8988T (cell line): Measurements from ENCODE around the gene WNT1.
A peak's percentile ranks its signal among the peaks of the same experiment; 100 is the strongest.

Source experiments
- DNase-seq: peaks from one replicate; pipeline ENCODE4 v3.0.0; 2011

WNT1 gene

DNA sequence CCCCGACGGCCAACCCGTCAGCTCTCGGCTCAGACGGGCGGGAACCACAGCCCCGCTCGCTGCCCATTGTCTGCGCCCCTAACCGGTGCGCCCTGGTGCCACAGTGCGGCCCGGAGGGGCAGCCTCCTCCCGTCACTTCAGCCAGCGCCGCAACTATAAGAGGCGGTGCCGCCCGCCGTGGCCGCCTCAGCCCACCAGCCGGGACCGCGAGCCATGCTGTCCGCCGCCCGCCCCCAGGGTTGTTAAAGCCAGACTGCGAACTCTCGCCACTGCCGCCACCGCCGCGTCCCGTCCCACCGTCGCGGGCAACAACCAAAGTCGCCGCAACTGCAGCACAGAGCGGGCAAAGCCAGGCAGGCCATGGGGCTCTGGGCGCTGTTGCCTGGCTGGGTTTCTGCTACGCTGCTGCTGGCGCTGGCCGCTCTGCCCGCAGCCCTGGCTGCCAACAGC lies at the start of gene WNT1:
Gene WNT1 (plus strand): TSS at position 32 of the 450 bp plus-strand sequence. CDS start 329 bp downstream, at position 361.
- peak; percentile 37 for DNase-seq

DNA sequence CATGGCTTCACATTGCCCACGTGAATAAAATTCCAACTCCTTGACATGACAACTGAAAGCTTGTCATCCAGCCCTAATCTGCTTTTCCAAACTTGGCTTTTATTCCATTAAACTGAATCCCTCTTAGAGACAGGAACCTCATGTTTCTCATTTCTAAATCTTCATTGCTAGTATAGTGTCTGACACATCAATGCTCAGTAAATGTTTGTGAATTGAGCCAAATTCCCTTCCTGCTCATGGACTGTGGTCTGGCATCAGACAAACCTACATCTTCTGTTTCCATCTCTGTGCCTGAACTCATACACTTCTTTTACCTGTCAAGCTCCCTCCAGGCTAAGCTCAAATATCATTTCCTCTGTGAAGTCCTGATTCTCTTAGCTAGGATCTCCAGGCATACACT lies 48.6 kb upstream of the WNT1 start:
- no peak for DNase-seq

DNA sequence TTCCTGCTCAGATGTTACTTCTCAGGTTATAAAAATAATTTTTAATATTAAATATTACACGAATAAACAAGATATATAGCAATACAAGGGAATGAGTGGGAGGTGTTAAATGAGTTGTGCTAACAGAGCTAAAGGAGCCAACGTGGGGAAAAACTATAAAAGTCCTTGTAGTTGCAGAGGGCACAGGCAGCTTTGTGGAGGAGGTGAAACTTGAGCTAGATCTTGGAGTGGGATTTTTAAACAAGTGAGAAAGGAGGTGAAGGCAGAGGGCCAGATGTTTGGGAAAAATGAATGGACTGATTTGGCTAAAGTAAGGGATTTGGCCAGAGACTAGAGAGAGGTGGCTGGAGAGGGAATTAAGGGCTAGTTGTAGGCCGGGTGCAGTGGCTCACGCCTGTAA lies 47.6 kb upstream of the WNT1 start:
- no peak for DNase-seq

DNA sequence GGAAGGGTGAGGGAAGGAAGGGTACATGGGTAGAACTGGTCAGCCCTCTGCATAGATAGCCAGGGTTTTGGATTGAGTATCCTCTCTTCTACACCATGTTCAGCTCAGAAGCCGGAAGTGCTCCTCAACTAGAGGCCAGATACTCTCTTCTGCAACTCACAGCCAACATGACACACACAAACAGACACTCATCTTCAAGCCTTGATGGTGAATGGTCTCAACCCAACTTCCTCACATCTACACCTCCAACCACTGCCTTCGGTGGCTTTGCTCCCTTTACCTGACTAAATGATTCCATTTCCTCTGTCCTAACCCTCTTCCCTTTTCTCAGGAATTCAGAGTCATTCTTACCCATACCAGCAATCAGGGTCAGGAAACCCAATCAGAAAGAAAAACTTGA lies 45.2 kb upstream of the WNT1 start:
- no peak for DNase-seq

DNA sequence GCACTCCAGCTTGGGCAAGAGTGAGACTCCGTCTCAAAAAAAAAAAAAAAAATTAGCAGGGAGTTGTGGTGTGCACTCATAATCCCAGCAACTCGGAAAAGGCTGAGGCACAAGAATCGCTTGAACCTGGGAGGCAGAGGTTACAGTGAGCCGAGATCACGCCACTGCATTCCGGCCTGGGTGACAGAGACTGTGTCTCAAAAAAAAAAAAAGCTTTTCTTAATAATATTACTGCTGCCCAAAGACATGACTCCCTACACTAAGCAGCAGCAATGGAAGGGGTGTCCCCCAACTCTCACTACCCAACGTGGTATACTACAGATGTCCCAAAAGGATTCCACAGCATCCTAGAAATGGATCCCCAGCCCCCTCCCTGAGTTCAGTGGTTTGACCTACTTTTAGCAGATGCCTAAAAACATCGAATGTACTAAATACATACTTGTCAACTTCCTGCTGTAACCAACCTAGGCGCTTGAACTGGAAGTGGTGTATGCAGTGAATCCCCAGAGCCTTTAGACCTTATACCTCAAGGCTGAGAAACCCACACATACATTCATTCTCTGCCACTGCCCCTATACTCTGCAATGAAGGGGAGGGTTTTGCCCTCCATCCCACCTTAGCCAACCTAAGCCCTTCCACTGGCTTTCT lies 44.3 kb upstream of the WNT1 start:
- DNase-seq: no peak

DNA sequence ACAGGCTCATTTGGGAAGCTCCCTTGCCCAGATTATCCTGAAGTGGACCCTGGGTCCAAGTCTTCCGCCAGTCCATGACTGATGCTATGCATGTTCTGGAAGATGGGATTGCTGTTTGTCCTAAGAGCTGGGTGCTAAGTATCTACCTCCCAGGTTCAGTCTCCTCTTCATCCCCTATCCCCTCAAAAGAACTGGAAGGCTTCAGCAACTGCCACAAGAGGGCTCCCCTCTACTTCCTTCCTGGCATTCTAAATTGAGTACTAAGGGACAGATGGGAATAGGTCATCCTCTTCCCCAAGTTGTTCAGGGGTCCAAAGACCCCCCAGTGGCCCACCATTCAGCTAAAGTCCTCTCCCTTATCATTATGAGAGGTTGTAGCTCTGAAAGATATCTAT lies 43.8 kb upstream of the WNT1 start:
- DNase-seq: no peak

DNA sequence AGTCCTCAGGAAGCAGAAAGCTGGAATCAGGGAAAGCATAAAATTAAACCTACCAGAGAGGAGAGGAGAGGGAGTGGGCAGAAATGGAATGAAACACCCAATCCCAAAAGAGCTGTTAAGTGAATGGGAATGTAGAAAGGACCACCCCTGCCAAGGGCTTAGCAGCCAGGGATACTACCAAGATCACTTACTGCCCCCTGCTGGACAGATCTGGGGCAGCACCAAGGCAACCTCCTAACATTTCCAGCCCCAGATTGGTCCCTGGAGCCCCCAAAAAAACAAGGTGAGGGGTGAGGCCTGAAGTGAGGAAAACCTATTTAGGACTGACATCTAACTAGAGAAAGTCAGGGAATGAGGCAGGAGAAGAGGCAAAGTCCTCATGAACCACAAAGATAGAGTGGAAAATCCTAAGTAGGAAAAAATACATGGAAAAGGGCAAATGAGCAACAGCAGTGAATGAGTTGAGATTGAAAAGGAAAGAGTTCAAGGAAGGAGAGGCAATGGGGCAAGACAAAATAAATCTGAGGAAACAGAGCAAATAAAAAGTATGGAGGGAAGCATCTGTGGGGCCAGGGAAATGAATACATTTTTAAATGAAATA lies 41.6 kb upstream of the WNT1 start:
- DNase-seq: peak; percentile 62

DNA sequence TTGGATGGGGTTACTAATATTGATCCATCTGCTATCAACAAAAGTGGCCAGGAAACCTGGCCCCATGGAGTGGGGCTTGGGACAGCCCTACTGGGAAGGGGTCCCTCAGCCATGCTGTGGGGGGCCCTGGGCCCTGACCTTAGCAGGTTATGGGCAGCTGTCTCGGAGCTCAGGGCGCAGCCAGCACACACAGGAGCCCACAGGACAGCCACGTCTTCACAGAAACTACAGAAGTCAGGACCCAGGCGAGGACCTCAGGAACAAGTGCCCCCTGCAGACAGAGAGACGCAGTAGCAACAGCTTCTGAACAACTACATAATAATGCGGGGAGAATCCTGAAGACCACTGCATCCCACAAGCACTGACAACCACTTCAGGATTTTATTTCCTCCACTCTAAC lies 41.0 kb upstream of the WNT1 start:
- DNase-seq: no peak

DNA sequence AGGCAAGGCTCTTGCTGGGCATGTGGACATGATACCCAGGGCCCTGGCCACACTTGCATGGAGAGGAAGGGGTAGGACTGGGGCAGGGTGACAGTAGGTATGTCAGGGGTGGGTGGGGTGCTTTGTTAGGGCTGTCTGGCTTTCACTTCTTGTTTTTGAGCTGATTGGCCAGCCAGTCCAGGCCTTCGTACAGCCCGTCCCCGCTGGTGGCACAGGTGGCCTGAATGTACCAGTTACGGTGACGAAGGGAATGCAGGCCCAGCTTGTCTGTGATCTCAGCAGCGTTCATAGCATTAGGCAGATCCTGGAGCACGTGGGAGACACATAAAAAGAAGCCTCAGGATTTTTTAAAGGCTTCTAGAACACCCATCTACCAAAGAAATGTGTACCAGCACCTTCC lies 39.3 kb upstream of the WNT1 start:
- no peak for DNase-seq

DNA sequence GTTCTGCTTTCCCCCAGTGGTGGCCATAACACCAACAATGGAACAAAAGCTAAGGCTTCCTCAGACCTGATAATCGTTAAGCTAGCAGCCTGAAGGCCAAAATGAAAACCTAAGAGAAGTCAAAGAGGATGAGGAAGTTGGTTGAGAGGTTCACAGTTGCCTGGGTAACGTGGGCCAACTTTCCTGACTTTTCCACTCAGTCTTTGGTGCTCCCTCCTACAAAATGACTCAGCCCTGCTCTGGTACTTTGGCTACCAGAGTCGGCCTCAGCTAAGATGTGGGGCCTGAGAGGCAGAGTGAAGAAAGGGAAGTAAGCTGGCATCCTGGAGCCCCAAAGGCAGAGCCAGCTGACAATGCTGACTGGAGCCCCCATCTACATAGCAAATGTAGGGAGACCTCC lies 37.9 kb upstream of the WNT1 start:
- no peak for DNase-seq

DNA sequence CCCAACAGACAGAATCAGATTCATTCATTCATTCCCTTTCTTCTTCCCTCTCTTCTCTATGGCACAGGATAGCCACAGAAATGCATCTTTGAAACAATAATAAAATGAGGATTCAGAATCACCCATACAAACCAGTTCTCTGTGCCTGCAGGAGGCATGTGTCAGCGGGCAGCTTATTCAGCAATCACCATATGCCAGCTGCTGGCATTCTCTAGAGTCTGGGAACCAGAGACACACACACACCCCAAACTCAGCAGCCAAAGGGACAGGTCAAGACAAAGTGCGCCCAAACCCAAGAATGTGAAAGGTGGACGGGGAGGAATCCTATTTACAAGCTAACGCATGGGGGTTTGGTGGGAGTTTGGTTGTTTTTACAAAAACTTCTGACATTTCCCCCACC lies 34.9 kb upstream of the WNT1 start:
- no peak for DNase-seq

DNA sequence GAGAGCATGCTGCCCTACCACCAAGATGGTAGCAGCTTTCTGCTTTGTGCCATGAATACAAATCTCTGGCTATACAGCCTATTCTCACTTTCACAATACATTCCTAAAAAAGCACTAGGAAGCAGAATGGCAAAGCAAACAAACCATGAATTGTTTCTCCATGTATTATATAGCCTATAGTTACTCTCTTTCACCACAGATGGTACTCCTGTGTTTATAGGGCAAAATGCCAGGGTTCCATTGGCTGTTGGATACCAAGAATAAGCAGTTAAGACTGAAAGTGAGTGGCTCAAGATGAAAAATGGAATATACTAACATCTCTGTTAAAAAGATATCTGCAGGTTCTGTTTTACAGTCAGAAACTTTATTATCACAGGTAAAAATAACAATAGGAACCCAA lies 31.9 kb upstream of the WNT1 start:
- DNase-seq: no peak

DNA sequence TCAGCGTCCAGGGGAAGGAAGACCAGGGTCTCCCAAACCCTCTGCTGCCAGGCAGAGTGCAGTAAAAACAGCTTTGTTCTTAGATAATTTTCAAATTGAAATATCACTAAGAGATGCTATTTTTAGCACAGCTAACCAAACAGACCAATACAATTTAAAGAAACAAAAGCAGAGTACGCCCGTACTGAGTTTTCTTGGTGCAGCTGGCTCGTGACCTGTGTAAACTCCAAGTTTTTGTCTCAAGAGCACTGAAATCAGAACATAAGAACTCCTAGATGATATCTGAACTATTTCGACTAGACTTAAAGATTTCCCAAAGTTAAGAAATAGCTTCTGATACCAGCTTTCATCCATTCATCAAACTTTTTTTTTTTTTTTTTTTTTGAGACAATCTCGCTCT lies 31.2 kb upstream of the WNT1 start:
- DNase-seq: no peak

DNA sequence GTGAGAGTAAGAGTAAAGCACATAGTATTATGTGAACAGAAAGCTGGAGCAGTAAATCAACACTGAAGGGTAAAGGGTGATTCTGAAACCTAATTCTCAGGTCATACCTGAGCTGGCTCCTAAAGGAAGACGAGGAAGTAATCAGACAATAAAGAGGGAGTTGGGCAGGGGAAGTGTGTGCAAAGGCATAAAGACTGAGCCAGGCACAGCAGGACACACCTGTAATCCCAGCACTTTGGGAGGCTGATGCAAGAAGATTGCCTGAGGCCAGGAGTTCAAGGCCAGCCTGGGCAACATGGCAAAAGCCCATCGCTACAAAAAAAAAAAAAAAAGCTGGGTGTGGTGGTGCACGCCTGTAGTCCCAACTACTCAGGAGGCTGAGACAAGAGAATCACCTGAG lies 30.4 kb upstream of the WNT1 start:
- DNase-seq: no peak

DNA sequence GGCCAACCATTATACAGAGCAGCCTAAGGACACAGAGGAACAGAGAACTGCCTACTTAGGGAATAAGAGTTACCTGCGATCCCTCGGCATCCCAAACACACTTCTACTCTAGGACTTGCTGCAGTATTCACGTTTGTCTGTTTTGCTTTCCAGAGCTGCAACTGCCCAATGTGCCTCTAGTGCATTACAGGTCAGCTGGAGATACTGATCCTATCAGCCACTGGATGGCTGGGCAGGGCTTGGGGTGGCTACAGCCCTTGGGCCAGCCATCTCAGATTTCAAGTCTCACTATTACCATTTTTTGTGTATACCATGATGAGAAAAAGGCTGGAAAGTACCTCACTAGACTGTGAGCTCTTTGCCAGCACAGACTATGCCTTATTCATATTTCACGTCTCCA lies 25.4 kb upstream of the WNT1 start:
- DNase-seq: no peak

DNA sequence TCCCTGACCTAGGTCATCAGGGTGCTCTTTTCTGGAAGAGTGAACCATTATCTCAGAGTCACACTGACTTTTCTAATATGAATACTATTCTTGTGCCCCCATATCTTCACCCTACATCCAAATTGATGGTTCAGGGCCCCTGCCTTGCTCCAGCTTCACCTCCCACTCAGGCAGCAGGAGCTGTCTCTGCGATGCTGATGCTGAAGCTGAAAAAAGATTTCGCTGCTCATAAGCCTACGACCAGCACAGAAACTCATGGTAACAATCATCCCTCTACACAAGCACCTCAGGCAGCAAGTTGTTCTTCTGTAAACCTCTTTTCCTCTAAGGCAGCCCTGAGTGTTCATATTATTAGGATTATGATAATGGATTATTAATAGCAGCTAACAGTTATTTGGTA lies 24.1 kb upstream of the WNT1 start:
- no peak for DNase-seq

DNA sequence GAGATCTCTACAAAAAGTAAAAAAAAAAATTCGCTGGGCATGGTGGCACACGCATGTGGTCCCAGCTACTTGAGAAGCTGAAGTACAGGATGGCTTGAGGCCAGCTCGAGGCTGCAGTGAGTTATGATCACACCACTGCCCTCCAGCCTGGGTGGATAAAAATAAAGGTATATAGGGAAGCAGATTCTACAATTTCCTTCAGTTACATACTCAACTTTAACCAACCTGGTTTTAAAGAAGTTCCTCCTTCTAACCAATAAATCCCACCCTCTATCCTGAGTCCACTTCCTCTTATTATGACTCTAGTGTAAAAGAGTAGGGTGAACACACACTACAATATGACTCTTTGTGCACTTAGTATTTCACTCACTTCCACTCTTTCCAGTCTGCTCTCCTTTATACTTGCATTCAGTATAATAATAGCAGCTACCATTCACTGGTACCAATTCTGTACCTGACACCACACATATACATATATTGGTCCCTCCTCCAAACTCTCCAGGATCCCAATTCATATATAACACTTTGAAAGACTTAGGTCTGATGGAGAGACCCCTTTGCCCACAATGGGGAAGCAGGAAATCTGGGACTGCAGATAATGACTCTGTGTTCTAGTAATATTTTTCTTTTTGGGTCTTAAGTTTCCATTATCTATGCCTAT lies 23.2 kb upstream of the WNT1 start:
- DNase-seq: no peak

DNA sequence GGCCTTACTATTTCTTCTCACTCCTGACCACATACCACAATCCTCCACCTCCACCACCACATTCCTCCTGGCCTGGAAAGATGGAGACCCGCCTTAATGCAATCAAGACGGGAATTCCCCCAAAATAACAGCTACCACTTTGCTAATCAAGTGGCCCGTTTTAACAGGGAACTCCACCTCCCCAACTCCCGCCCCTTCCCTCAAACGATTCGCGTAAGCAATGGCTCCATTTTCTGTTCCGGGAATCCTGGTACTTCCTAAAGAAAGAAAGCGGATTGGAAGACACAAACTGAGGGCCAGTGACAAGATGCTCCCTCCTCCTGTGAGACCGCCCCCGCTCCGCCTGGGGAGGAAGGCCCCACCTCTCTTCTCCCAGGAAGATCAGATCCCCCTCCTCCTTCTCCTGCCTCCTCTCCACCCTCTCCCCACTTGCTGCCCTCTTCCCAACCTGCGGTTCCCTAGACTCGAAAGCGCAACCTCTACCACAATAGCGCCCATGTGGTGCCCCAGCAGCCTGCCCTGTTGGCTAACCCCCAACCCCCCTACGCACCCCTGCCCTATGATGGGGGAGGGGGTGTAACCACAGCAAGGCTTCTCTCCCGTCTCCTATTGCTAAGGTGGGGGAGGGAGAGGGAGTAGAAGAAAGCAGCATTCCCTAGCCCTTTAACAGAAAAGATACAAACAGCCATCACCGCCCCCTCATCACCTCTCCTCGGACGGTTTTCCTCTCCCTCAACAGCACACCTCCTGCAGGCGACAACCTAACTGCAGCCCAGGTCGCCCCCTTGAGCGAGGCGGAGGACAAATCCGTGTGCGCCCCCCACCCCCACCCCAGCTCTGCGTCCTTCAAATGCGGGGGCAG lies 21.6 kb upstream of the WNT1 start:
- DNase-seq: peak; percentile 66

DNA sequence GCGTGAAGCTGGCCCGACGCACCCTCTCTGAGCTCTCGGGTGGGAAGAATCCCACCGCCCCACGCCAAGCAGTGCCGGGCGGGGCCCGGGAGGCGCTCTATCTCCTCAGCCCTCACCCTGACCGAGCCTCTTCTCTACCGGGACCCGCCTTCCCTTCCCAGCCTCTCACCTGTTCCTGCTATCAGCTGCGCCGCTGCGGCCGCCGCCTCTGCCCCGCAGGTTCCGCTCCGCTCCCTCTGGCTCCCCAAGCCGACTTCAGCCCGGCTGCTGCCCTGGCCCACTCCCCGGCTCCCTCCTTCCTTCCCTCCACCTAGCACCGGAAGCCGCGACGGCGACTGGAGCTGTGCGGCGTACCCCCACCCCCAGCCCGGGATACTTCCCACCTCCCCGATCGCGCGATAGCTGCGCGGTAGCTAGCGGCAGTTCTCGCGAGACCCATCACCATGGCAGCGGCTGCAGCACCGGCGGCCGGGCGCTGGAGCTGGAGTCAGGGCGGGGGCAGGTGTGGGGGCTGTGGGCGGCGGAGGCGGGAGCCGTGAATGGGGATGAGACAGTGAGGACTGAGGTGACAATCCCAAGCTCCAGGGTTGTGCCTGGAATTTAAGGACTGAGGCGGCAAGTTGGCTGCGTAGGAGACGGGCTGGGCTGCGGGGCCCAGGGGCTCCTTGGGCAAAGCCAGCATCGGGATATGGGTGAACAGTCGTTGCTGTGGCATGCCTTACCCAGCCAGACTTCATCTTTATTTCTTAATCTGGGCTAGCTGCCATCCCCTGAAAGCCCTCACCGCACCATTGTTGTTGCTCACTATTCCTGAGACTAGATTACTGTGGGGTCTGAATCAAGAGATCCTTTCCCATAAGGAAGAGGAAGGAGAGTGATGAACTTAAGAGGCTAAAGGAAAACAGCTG lies 20.7 kb upstream of the WNT1 start, which contains the start of gene ARF3:
Gene ARF3 (minus strand): TSS at position 347 of the 908 bp plus-strand sequence. CDS start 16,392 bp downstream, outside the sequence.
- peak; percentile 96 for DNase-seq

DNA sequence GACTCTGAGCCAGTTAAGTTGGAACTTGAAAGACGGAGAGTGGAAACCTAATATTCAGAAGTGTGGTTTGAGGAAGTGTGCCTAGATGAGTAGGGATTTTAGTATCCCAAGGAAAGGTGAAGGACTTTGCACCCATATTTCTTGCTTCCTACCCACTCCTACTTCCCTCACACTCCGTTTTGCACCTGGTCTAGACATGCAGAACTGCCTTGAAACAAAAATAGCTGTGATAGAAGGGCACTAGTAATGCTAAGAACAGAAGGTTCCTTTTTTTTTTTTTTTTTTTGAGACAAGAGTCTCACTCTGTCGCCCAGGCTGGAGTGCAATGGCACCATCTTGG lies 20.1 kb upstream of the WNT1 start:
- DNase-seq: no peak

DNA sequence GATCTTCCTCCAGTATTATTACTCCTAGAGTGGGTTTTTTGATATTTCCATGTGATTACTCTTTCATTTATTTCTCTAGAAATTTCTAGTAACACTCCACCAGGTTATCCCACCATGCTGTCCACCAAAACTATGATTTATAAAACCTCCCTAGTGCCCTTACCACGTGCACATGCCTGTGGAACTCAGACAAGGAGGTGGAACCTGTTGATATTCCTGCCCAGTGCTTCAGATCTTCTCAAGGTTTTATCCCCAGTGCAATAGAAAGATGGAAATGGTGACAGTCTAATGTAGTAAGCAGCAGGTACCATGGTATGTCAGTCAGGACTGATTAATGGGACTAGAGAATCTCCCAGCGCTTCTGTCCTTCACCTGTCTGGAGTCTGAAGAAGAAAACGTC lies 17.3 kb upstream of the WNT1 start:
- DNase-seq: no peak

DNA sequence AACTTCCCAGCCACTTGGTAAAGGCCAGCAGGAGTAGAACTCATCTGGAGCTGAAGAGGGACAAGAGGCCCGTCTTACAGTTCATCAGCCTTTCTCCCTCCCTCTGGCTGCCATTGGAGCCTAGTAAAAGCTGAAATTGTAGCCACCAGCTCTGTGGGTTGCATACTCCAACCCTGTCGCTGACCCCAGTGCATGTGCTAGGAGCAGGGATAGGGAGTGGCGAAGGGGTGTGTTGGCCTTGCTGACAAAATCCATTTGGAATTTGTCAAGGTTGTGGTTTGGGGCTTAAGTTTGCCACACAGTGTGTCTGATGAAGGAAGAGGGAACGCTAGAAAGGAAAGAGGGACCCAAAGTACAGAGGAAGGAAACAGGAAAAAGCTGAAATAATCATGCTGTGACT lies 16.8 kb upstream of the WNT1 start:
- DNase-seq: no peak

DNA sequence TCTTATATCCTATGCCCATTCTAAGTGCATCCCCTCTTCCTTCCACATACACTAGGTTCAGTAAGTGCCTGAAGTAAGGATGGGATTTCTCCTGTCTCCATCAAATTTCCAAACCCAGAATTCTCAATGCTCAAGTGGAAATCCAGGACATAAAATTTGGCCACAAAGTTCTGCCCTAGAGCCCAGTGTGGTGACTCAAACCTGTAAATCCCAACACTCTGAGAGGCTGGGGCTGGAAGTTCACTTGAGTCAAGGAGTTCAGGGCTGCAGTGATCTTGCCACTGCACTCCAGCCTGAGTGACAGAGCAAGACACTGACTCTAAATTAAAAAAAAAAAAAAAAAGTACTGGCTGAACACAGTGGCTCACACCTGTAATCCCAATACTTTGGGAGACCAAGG lies 16.3 kb upstream of the WNT1 start:
- DNase-seq: no peak
